HepG2 (cell line): ENCODE data around the gene BBLN. TPM values are rescaled to one million over a fixed set of nuclear protein-coding genes. Genes with fewer than 3 reads are reported as not detected.

Experiments
- HMGXB4 ChIP-seq, 2 experiments: sonication (generic) in 1 of 2; formaldehyde crosslinking in 1 of 2; IDR thresholded peaks; 2 replicates each; pipeline versions ENCODE4 v1.4.0 to v1.6.1; 2018 to 2020; ENCODE audit warnings: missing genetic modification reagents in 2 of 2, borderline replicate concordance in 1 of 2, low read depth in 1 of 2, mild to moderate bottlenecking in 1 of 2, missing biosample characterization in 1 of 2
- MEF2D ChIP-seq: sonication (generic); formaldehyde crosslinking; IDR thresholded peaks from 2 replicates; pipeline ENCODE4 v1.5.1; 2020; ENCODE audit warnings: mild to moderate bottlenecking, missing genetic modification reagents
- SIN3B ChIP-seq: fragments of 150-350 bp; IDR thresholded peaks from 2 replicates; pipeline ENCODE4 v1.6.1; 2014; ENCODE audit warnings: low read length
- SNRNP70 ChIP-seq: fragments of 200-400 bp; formaldehyde crosslinking; IDR thresholded peaks from 2 replicates; pipeline ENCODE4 v1.6.1; 2017; ENCODE audit warnings: mild to moderate bottlenecking, low read depth, low read length, moderate library complexity
- TBX2 ChIP-seq: sonication (generic); formaldehyde crosslinking; IDR thresholded peaks from 2 replicates; pipeline ENCODE4 v1.5.0; 2020; ENCODE audit warnings: missing genetic modification reagents, mild to moderate bottlenecking, borderline replicate concordance
- ZNF142 ChIP-seq: sonication (generic); formaldehyde crosslinking; IDR thresholded peaks from 2 replicates; pipeline ENCODE4 v1.4.0; 2020; ENCODE audit warnings: missing genetic modification reagents
- ZNF143 ChIP-seq: sonication (generic); formaldehyde crosslinking; IDR thresholded peaks from 2 replicates; pipeline ENCODE4 v1.4.0; 2020; ENCODE audit warnings: missing genetic modification reagents
- ZNF740 ChIP-seq: sonication (generic); formaldehyde crosslinking; IDR thresholded peaks from 2 replicates; pipeline ENCODE4 v1.4.0; 2020; ENCODE audit warnings: missing genetic modification reagents
- ZNF749 ChIP-seq: sonication (generic); formaldehyde crosslinking; IDR thresholded peaks from 2 replicates; pipeline ENCODE4 v1.8.0; 2022; ENCODE audit warnings: mild to moderate bottlenecking, missing genetic modification reagents, moderate library complexity, borderline replicate concordance
- ZNF800 ChIP-seq: sonication (generic); formaldehyde crosslinking; IDR thresholded peaks from 2 replicates; pipeline ENCODE4 v1.4.0; 2020; ENCODE audit warnings: missing genetic modification reagents
- polyA plus RNA-seq, 8 experiments: library from polyadenylated mRNA; depleted of rRNA in 3 of 8; stranded (reverse) in 7 of 8; unstranded in 1 of 8; fragments of >200 nt; fragmentation: Illumina TruSeq in 4 of 8; extraction: Trizol in 4 of 8; gene quantifications; 2 replicates each; pipeline versions ENCODE4 v1.2.1 to v1.2.3, GENCODE V29; 2011 to 2016; ENCODE audit warnings: low read depth in 4 of 8, missing spikeins in 1 of 8, mixed read lengths in 1 of 8; ENCODE audit not compliant: insufficient read depth in 1 of 8
- total RNA-seq, 5 experiments: library from RNA; depleted of rRNA; stranded (reverse); fragments of >200 nt; fragmentation: Illumina TruSeq; extraction: Trizol; gene quantifications; 2 replicates each; pipeline ENCODE4 v1.2.3, GENCODE V29; 2016; ENCODE audit warnings: low read depth in 1 of 5

The BBLN gene
- total and polyA plus RNA-seq, 2 of the 13 experiments (the other 11 are each of a cell fraction or from before 2014, with no cell fraction given): 27.6 to 33.1 TPM

- peak; percentile 100 for TF ChIP-seq ZNF142 (CRISPR knock-in tag)
- TF ChIP-seq ZNF740 (CRISPR knock-in tag): peak; percentile 60; the same call in 1 of the 2 replicates
- no peak for TF ChIP-seq ZNF800 (CRISPR knock-in tag)
- TF ChIP-seq MEF2D (CRISPR knock-in tag): no peak
- TF ChIP-seq TBX2 (CRISPR knock-in tag): peak; percentile 49; the same call in 1 of the 2 replicates
- TF ChIP-seq ZNF749 (CRISPR knock-in tag): no peak
- no peak; a peak in 1 of 4 replicates for TF ChIP-seq HMGXB4 (CRISPR knock-in tag; IDR thresholded peaks at IDR 0.05; ENCODE audit: borderline replicate concordance in 1 of 2, low read depth in 1 of 2)
- no peak for TF ChIP-seq SNRNP70
- TF ChIP-seq ZNF143 (CRISPR knock-in tag): no peak
- no peak for TF ChIP-seq SIN3B
Observed at GRCh38 chr9:128127568-128127989, 32.5 kb upstream of the BBLN start, which contains the start of gene PTGES2 (continued).
